ENCODE measurements around the gene ST13.
"Not testable (repeated sequence)": the region's sequence is repeated elsewhere in the genome, so short reads cannot be mapped to it uniquely, and the experiment has no call there.

The ST13 gene

DNA sequence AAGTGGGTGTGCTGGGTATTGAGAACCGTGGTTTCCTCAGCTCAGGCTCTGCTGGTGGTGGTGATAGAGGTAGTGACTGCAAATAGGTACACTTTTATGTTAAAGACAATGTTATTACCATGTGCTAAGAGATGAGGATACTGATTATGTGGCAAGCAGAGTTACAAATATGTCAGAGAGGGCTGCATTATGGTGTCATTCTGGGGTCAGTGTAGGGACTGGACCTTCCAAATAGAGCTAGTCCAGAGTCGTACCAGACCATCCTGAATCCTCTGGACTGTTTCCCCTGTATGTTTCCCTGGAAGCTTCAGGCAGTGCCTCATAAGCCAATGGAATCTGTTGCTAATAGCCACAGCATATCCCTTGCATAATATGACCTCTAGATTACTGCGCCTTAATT is 5.6 kb upstream of the ST13 start, which contains the start of gene DNAJB7:
Gene DNAJB7 (minus strand): TSS at position 101 of the 400 bp plus-strand sequence. CDS start 119 bp downstream, outside the sequence.
- no peak within 1 kb of the TSS for H3K4me3 ChIP-seq (ENCODE audit: low read depth, low read length)
- TF ChIP-seq, protein P1, sequence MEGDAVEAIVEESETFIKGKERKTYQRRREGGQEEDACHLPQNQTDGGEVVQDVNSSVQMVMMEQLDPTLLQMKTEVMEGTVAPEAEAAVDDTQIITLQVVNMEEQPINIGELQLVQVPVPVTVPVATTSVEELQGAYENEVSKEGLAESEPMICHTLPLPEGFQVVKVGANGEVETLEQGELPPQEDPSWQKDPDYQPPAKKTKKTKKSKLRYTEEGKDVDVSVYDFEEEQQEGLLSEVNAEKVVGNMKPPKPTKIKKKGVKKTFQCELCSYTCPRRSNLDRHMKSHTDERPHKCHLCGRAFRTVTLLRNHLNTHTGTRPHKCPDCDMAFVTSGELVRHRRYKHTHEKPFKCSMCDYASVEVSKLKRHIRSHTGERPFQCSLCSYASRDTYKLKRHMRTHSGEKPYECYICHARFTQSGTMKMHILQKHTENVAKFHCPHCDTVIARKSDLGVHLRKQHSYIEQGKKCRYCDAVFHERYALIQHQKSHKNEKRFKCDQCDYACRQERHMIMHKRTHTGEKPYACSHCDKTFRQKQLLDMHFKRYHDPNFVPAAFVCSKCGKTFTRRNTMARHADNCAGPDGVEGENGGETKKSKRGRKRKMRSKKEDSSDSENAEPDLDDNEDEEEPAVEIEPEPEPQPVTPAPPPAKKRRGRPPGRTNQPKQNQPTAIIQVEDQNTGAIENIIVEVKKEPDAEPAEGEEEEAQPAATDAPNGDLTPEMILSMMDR (conservative IDR thresholded peaks at IDR 0.05; ENCODE audit: low read depth, low read length), result no peak
- DNase-seq (ENCODE audit: low read depth), result no peak

- peak; percentile 29 for DNase-seq (ENCODE audit: low read depth)
- TF ChIP-seq, protein P1 (conservative IDR thresholded peaks at IDR 0.05; ENCODE audit: low read depth, low read length), result no peak
- peak overlapping the region; percentile 98 for H3K4me3 ChIP-seq (ENCODE audit: low read depth, low read length)
These were observed 943 bp upstream of the ST13 start for GRCh38 chr22:40857309-40857855.

DNA sequence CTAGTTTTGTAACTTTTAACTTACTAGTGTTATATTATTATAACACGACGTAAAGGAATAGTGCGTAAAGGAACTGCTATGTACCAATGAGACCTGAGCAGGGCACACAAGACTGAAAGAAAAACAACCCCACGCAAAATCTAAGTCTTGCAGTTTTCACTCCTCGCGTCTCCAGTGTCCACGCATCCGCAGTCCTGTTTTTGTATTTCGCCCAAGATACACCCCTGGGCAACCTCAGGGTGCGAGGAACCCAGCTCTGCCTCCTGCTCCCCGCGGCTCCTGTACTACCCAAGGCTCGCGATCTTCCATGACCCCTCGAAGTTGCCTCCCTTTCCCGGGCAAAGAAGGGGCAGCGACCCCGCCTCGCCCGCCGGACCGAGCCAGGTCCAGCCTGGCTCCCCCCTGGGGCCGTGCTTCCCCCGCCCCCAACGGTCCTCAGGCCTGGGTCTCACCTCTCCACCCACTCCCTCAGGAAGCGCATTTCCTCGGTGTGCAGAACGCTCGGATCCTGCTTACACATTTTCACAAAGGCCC is 393 bp downstream of the ST13 start:
- DNase-seq (ENCODE audit: low read depth), result peak; percentile 51
- H3K4me3 ChIP-seq (ENCODE audit: low read depth, low read length), result peak overlapping the region; percentile 98
- TF ChIP-seq, protein P1 (conservative IDR thresholded peaks at IDR 0.05; ENCODE audit: low read depth, low read length), result no peak

- TF ChIP-seq, protein P1 (conservative IDR thresholded peaks at IDR 0.05; ENCODE audit: low read depth, low read length), result no peak
These were observed 1.1 kb downstream of the ST13 start for GRCh38 chr22:40855071-40855978.

DNA sequence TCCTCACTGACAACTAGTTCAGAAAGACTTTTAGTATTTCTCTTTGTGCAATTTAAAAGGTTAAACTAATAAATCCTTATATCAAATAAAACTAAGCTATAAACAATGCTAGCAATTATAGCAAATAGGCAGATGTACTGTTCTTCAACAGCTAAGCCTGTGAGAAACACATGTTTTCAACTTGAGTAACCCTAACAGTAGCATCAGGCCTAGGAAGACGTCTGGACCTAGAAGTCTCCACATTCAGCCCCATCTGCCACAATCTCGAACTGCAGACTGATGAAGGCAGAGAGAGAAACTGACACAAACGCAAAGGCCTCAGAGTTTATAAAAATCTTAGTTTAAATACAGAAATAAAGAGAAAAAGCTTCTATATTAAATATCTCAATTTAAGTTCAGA is 2.5 kb downstream of the ST13 start:
- TF ChIP-seq, protein P1 (conservative IDR thresholded peaks at IDR 0.05; ENCODE audit: low read depth, low read length), result no peak
- peak overlapping the region; percentile 23 for H3K4me3 ChIP-seq (ENCODE audit: low read depth, low read length)
- peak; percentile 29 for DNase-seq (ENCODE audit: low read depth)

More at GRCh38 chr22:40855071-40855978, 1.1 kb downstream of the ST13 start:
- peak; percentile 63 for DNase-seq (ENCODE audit: low read depth)
- peak overlapping the region; percentile 98 for H3K4me3 ChIP-seq (ENCODE audit: low read depth, low read length)

DNA sequence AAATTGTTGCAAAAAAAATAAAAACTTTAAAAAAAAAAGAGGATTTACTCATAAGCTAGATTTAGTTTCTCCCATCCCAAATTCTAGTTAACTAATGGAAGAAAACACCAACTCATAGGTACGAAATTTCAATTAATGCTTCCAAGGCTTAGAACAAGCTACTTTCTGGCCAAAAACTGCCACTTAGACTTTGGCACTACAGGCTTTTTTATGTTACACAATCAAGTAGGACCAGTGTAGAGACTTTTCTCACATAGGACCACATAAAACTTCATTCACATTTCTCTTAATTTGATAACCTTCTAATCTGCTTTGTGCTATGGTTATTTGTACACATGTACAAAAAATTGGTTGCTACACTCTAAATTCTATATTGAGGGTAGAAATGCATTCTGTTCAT is 3.1 kb downstream of the ST13 start:
- DNase-seq (ENCODE audit: low read depth), result no peak
- no peak overlapping the region for H3K4me3 ChIP-seq (ENCODE audit: low read depth, low read length)
- TF ChIP-seq, protein P1 (conservative IDR thresholded peaks at IDR 0.05; ENCODE audit: low read depth, low read length), result no peak

GRCh38 chr22:40845816-40846215 is 10.6 kb downstream of the ST13 start:
- not testable (repeated sequence) for DNase-seq (ENCODE audit: low read depth); H3K4me3 ChIP-seq (ENCODE audit: low read depth, low read length)

Data from choroid plexus epithelial cell (primary cell).